Fibroblast of pulmonary artery (primary cell): ENCODE data around the gene MARCKSL1.
"Not testable (repeated sequence)": the region's sequence is repeated elsewhere in the genome, so short reads cannot be mapped to it uniquely, and the experiment has no call there.

ENCODE experiments used
- DNase-seq: peaks from one replicate; pipeline ENCODE4 v3.0.0-alpha.2; 2010; ENCODE audit warnings: low read depth
- H3K4me3 ChIP-seq: replicated peaks from 2 replicates; pipeline ENCODE4 v1.5.1; 2011; ENCODE audit warnings: low read depth, mild to moderate bottlenecking, control low read depth, low read length, moderate library complexity
- TF ChIP-seq, protein P1 (sequence below): IDR thresholded peaks from 2 replicates; pipeline ENCODE4 v1.5.1; 2011; ENCODE audit warnings: mild to moderate bottlenecking, control low read depth, low read length, inconsistent platforms; ENCODE audit errors: missing control alignments

The MARCKSL1 gene

DNA sequence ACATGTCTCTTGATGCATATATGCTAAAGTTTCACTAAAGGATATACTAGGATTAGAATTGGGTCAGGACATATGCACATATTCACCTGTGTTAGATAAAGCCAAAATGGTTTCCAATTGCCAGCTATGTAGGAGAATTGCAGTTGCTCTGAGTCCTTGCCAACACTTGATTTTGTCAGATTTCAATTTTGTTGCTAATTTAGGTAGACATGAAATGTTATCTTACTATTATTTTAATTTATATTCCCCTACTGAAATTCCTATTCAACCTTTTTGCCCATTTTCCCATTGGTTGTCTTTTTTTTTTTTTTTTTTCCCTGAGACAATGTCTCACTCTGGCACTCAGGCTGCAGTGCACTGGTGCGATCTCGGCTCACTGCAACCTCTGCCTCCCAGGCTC, 30.7 kb downstream of the MARCKSL1 start:
- TF ChIP-seq, protein P1, sequence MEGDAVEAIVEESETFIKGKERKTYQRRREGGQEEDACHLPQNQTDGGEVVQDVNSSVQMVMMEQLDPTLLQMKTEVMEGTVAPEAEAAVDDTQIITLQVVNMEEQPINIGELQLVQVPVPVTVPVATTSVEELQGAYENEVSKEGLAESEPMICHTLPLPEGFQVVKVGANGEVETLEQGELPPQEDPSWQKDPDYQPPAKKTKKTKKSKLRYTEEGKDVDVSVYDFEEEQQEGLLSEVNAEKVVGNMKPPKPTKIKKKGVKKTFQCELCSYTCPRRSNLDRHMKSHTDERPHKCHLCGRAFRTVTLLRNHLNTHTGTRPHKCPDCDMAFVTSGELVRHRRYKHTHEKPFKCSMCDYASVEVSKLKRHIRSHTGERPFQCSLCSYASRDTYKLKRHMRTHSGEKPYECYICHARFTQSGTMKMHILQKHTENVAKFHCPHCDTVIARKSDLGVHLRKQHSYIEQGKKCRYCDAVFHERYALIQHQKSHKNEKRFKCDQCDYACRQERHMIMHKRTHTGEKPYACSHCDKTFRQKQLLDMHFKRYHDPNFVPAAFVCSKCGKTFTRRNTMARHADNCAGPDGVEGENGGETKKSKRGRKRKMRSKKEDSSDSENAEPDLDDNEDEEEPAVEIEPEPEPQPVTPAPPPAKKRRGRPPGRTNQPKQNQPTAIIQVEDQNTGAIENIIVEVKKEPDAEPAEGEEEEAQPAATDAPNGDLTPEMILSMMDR, result no peak

DNA sequence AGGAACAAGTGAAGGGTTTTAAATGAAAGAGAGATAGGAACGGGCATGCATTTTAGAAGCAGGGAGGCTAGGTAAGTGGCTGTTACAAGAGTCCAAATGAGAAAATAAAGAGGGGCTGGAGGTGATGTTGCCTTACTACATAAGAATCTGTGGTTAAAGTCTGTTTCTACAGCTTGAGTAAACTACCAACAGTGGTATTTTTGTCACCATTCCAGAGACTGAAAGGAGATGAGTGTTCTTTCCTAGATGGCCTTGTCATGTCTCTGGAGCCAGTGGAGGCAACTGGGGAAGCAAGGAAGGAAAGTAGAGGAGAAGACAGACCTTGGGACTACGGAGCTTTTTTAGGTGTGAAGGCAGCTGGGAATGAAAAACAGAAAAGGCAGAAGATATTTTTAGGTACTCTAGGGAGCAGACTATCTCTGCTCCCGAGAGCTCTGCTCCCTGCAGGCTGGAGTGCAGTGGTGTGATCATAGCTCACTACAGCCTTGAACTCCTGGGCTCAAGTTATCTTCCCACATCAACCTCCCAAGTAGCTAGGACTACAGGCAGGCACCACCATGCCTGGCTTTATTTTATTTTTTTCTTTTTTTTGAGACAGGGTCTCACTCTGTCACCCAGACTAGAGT, 31.9 kb downstream of the MARCKSL1 start:
- no peak overlapping the region for H3K4me3 ChIP-seq
- DNase-seq, result no peak
- TF ChIP-seq, protein P1, result no peak

More for the DNA sequence above, 30.7 kb downstream of the MARCKSL1 start:
- DNase-seq, result no peak
- H3K4me3 ChIP-seq, result no peak overlapping the region

DNA sequence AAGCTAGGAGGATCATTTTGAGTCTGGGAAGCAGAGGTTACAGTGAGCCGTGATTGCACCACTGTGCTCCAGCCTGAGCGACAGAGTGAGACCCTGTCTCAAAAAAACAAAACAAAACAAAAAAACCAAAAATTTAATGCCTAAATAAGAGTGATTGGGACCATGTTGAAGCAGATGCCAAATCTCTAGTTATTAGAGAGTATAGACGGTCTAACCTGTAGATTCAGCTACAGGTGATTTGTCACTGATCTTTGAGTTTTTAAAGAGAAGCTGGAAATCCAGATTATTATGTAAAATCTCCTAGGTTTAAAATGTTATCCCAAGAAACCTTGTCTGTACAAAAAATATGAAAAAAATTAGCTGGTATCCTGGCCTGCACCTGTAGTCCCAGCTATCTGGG, 32.7 kb downstream of the MARCKSL1 start:
- TF ChIP-seq, protein P1, result no peak
- DNase-seq, result no peak

DNA sequence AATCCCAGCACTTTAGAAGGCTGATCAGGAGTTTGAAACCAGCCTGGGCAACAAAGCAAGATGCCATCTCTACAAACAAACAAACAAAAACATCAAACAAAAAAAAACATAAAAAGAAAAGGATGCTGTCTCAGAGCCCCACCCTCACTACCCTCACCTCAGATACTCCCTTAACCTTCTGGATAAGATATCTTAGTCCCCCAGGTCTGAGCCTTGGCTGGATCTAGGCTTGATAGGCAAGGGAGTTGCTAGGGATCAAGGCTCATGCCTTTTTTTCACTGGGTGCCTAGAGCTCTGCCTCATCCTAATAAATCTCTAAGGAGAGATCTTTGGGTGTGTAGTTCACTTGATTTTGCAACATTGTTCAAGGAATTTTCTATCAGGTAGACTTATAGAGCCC, 36.7 kb downstream of the MARCKSL1 start:
- no peak overlapping the region for H3K4me3 ChIP-seq
- TF ChIP-seq, protein P1, result no peak
- DNase-seq, result no peak

More for the DNA sequence above, 32.7 kb downstream of the MARCKSL1 start:
- no peak overlapping the region for H3K4me3 ChIP-seq

DNA sequence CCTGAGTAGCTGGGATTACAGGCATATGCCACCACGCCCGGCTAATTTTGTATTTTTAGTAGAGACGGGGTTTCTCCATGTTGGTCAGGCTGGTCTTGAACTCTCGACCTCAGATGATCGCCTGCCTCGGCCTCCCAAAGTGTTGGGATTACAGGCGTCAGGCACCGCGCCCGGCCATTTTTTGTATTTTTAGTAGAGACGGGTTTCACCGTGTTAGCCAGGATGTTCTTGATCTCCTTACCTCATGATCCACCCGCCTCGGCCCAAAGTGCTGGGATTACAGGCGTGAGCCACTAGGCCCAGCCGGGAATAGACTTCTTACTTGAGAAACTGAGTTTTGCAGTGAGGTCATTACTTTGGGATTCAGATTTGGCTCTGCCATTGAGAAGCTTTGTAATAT, 37.8 kb downstream of the MARCKSL1 start:
- H3K4me3 ChIP-seq, DNase-seq: not testable (repeated sequence)

DNA sequence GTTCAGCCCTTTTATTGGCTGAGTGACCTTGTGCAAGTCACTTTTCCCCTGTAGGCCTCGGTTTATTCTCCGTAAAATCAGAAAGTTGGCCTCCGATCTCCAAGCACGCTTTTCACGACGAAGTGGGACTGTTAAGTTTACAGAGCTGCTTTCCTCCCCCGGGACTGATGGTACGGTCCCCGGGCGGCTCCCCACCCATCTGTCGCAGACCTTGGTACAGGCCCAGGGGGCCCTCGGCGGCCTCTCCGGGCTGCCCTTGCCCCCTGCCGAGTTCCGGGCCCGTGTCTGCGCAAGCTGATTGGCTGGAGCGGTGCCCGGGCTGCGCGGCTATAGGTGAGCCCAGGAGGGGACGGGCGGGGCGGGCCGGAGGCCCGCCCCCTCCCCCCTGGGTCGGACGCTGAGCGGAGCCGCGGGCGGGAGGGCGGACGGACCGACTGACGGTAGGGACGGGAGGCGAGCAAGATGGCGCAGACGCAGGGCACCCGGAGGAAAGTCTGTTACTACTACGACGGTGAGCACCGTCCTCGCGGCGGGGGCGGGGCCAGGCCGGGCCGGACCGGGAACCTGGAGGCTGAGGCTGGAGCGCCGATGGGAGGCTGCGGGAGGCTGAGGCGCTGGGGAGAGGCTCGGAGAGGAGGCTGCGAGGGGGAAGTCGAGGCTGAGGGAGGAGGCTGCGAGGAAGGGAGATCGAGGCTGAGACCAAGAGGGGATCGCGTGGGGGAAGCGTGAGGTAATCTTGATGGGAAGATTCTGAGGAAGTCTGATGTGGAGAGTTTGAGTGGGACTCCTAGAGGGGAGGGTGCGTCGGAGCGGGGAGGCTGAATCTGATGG, 44.1 kb downstream of the MARCKSL1 start, which contains the start of gene HDAC1:
Gene HDAC1 (plus strand): TSS at position 376 of the 831 bp plus-strand sequence. CDS start 87 bp downstream, at position 463.
- peak; percentile 97 for DNase-seq
- TF ChIP-seq, protein P1, result no peak
- peak within 1 kb of the TSS; percentile 96 for H3K4me3 ChIP-seq

DNA sequence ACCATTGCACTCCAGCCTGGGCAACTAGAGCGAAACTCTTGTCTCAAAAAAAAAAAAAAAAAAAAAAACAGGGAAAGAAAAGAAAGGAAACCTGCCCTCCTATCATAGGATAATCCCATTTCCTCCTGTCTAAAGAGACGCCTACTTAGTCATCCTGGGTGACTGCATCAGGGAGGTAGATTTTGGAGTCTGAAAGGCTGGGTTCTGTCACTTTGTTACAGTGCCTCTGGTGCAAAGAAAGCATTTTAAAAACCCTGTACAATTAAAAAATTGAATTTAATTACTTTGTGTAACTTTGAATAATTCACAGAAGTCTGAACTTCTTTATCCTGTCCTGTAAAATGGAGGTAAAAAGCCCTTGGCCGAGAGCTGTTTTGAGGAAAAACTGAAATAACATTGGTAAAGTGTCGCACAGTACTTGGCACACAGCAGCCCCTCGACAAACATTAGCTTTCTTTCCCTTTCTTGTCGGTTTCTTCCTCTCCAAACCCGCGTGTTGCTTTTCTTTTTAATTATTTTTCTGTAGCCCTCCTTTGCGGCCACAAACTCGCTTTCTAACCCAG, 44.8 kb downstream of the MARCKSL1 start:
- TF ChIP-seq, protein P1, result no peak
- H3K4me3 ChIP-seq, result peak overlapping the region; percentile 96
- DNase-seq, result peak; percentile 51
